Gastrocnemius medialis (tissue), 4 donors: ENCODE data around the gene GRHPR. TPM values are rescaled to one million over a fixed set of nuclear protein-coding genes. Genes with fewer than 3 reads are reported as not detected.

Source experiments
- ATAC-seq, 2 donors: fragments of 150-250 bp; one replicate each; pipeline ENCODE4 v1.9.1; 2016
- DNase-seq, 2 donors: peaks; one replicate each; pipeline ENCODE4 v3.0.0-alpha.2; 2019
- H3K27ac ChIP-seq, 4 donors: fragments of 200-600 bp; sonication (generic); 1 replicate in 1 of 4; 2 replicates in 3 of 4; pipeline ENCODE4 v1.5.1; 2016 to 2018; ENCODE audit warnings: mild to moderate bottlenecking in 2 of 4, moderate library complexity in 1 of 4
- H3K27me3 ChIP-seq, 3 donors: fragments of 200-600 bp; sonication (generic) in 2 of 3; 1 replicate in 1 of 3; 2 replicates in 2 of 3; pipeline versions ENCODE4 v1.5.1 to v1.6.0; 2016 to 2019; ENCODE audit warnings: mild to moderate bottlenecking in 1 of 3, moderate library complexity in 1 of 3
- H3K36me3 ChIP-seq, 2 donors: fragments of 200-600 bp; sonication (generic) in 1 of 2; one replicate each; pipeline ENCODE4 v1.5.1; 2017 to 2018
- H3K4me1 ChIP-seq, 2 donors: fragments of 200-600 bp; sonication (generic) in 1 of 2; one replicate each; pipeline ENCODE4 v1.5.1; 2016 to 2017; ENCODE audit warnings: mild to moderate bottlenecking in 2 of 2
- H3K4me3 ChIP-seq, 4 donors: fragments of 200-600 bp; sonication (generic) in 3 of 4; 1 replicate in 1 of 4; 2 replicates in 3 of 4; pipeline ENCODE4 v1.5.1; 2016 to 2019; ENCODE audit warnings: mild to moderate bottlenecking in 2 of 4
- H3K9me3 ChIP-seq, 3 donors: fragments of 200-600 bp; sonication (generic) in 2 of 3; 1 replicate in 1 of 3; 2 replicates in 2 of 3; pipeline ENCODE4 v1.5.1; 2016 to 2019
- CTCF ChIP-seq, 5 experiments: fragments of 450-650 bp in 3 of 5; fragments of 200-600 bp in 2 of 5; sonication (generic) in 2 of 5; IDR thresholded peaks in 4 of 5; conservative IDR thresholded peaks in 1 of 5; 1 replicate in 4 of 5; 2 replicates in 1 of 5; pipeline ENCODE4 v1.5.1; 2016 to 2019; ENCODE audit warnings: antibody characterized with exemption in 5 of 5, mild to moderate bottlenecking in 3 of 5, moderate library complexity in 3 of 5
- POLR2A ChIP-seq, 2 donors: fragments of 450-650 bp; IDR thresholded peaks; one replicate each; pipeline ENCODE4 v1.6.1; 2017; ENCODE audit warnings: antibody characterized with exemption in 2 of 2, mild to moderate bottlenecking in 2 of 2, moderate library complexity in 2 of 2
- in situ Hi-C, 4 donors: fragments of 200-750 bp; cut with MboI; loops; one replicate each; pipeline versions ENCODE4 v1.15.0 to v1.8.0; 2017; ENCODE audit warnings: low sequenced_read_pairs in 4 of 4
- intact Hi-C: fragments of 100-400 bp; cut with DNase I; formaldehyde crosslinking; loops from one replicate; pipeline ENCODE4 v1.15.1; 2023; ENCODE audit warnings: low total_unique reads
- total RNA-seq, 4 donors: library from RNA; depleted of rRNA; stranded (reverse); fragments of >200 nt; gene quantifications; one replicate each; pipeline versions ENCODE4 v1.1.0 to v1.2.3, GENCODE V29; 2016

GRHPR gene
- total RNA-seq, 4 donors from 2014 or later: 119 to 138 (median 128) TPM

GRCh38 chr9:37399336-37399735, 23.2 kb upstream of the GRHPR start:
- no peak for ATAC-seq
- Histone ChIP-seq H3K4me1 (no peaks in the 10 kb centered on the region), H3K36me3 (no peaks in the 10 kb centered on the region), H3K9me3 (no peaks in the 10 kb centered on the region), H3K4me3 (no peak overlapping the region), H3K27me3 (no peaks in the 10 kb centered on the region), H3K27ac (no peak overlapping the region)
- DNase-seq: no peak
- TF ChIP-seq POLR2A (IDR thresholded peaks at IDR 0.05) (no peak), CTCF (IDR thresholded peaks at IDR 0.05 in 4 of 5, conservative IDR thresholded peaks at IDR 0.05 in 1 of 5) (no peak)
- intact Hi-C loops: no loop called here
- in situ Hi-C loops: no loop called here

- Histone ChIP-seq H3K4me1 (no peaks in the 10 kb centered on the region), H3K9me3 (no peaks in the 10 kb centered on the region), H3K36me3 (no peaks in the 10 kb centered on the region), H3K27me3 (no peaks in the 10 kb centered on the region), H3K27ac (no peak overlapping the region), H3K4me3 (no peak overlapping the region)
- intact Hi-C loops: no loop called here
- peak in 1 of 2 donors; percentile 14 for ATAC-seq
- TF ChIP-seq CTCF (IDR thresholded peaks at IDR 0.05 in 4 of 5, conservative IDR thresholded peaks at IDR 0.05 in 1 of 5): no peak
- TF ChIP-seq POLR2A (IDR thresholded peaks at IDR 0.05): no peak
- no peak for DNase-seq
- in situ Hi-C loops: no loop called here
These were observed 17.9 kb upstream of the GRHPR start for GRCh38 chr9:37404590-37404989.

- in situ Hi-C loops: no loop called here
- H3K27ac ChIP-seq: no peak overlapping the region
- no peak for DNase-seq
- ATAC-seq: no peak
- intact Hi-C loops: no loop called here
- no peaks in the 10 kb centered on the region for H3K9me3 ChIP-seq
- TF ChIP-seq POLR2A (IDR thresholded peaks at IDR 0.05) (no peak), CTCF (IDR thresholded peaks at IDR 0.05 in 4 of 5, conservative IDR thresholded peaks at IDR 0.05 in 1 of 5) (no peak)
- no peak overlapping the region for H3K4me3 ChIP-seq
- H3K4me1 ChIP-seq: no peaks in the 10 kb centered on the region
- H3K36me3 ChIP-seq: no peaks in the 10 kb centered on the region
- H3K27me3 ChIP-seq: no peaks in the 10 kb centered on the region
These were observed 17.1 kb upstream of the GRHPR start for GRCh38 chr9:37405350-37405749.

DNA sequence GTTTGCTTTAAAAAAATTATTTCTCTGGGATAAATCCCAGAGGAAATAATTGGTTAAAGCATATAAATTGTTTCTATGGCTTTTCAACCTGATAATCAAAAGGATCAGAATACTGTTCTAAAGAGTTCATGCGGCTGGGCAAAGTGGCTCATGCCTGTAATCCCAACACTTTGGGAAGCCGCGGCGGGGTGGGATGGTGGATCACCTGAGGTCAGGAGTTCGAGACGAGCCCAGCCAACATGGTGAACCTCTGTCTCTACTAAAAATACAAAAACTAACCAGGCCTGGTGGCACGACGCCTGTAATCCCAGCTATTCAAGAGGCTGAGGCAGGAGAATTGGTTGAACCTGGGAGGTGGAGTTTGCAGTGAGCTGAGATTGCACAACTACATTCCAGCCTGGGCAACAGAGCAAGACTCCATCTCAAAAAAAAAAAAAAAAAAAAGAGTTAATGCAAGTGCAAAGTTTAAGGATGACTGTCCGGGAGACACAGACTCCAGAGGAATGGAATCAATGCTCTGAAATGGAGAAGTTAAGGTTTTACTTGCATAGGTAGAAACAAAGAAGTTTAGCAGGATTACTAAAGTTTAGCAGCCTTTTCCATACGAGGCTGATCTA, 16.6 kb upstream of the GRHPR start:
- TF ChIP-seq POLR2A (IDR thresholded peaks at IDR 0.05) (no peak), CTCF (IDR thresholded peaks at IDR 0.05 in 4 of 5, conservative IDR thresholded peaks at IDR 0.05 in 1 of 5) (no peak)
- Histone ChIP-seq H3K27me3 (no peaks in the 10 kb centered on the region), H3K27ac (no peak overlapping the region), H3K4me3 (no peak overlapping the region), H3K36me3 (no peaks in the 10 kb centered on the region), H3K9me3 (no peaks in the 10 kb centered on the region), H3K4me1 (no peaks in the 10 kb centered on the region)
- no peak for ATAC-seq
- intact Hi-C loops (no loop called here), in situ Hi-C loops (no loop called here)
- DNase-seq: no peak
